Measurements from ENCODE around the gene ERCC2.

DNA sequence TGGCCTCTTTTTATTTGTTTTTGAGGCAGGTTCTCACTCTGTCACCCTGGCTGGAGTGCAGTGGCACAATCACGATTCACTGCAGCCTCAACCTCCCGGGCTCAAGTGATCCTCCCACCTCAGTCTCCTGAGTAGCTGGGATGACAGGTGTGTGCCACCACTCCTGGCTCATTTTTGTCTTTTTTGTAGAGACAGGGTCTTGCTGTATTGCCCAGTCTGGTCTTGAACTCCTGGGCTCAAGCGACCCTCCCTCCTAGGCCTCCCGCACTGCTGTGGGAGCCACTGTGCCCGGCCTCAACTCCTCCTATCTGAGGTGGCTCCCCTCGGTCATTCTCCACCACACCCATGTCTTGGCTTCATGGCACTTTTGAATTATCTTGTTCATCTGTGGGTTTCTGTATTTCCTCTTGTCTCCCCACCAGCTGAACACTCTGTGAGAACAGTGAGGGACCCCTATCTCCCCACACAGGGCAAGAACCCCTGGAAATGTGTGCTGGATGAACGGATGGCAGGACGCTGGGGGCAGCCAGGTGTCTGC, 55.6 kb downstream of the ERCC2 start:
- no peak for TF ChIP-seq CTCF (conservative IDR thresholded peaks at IDR 0.05; ENCODE audit: low read length)
- TF ChIP-seq EZH2phosphoT487 (IDR thresholded peaks at IDR 0.05; ENCODE audit: borderline replicate concordance) = no peak
